Stimulated activated naive CD4-positive, alpha-beta T cell (primary cell): ENCODE measurements around the gene SDK2.

Experiments used
- DNase-seq, 6 experiments: peaks; one replicate each; lab custom pipeline; 2025; lab: John Stamatoyannopoulos, UW

The SDK2 gene

GRCh38 chr17:73360961-73361761, 283.1 kb downstream of the SDK2 start:
- no peak for DNase-seq

- no peak for DNase-seq
These were observed 284.2 kb downstream of the SDK2 start for GRCh38 chr17:73359987-73360410.

GRCh38 chr17:73359352-73359751, 284.9 kb downstream of the SDK2 start:
- no peak for DNase-seq

- DNase-seq = no peak
These were observed 285.6 kb downstream of the SDK2 start for GRCh38 chr17:73358668-73359067.

- no peak for DNase-seq
These were observed 286.3 kb downstream of the SDK2 start for GRCh38 chr17:73357981-73358380.

GRCh38 chr17:73357318-73357717, 286.9 kb downstream of the SDK2 start:
- DNase-seq = no peak

- no peak for DNase-seq
These were observed 287.6 kb downstream of the SDK2 start for GRCh38 chr17:73356561-73357170.

- DNase-seq = no peak
These were observed 289.6 kb downstream of the SDK2 start for GRCh38 chr17:73354423-73355284.

GRCh38 chr17:73352261-73352660, 292.0 kb downstream of the SDK2 start:
- no peak for DNase-seq

GRCh38 chr17:73351764-73352163, 292.5 kb downstream of the SDK2 start:
- no peak for DNase-seq

GRCh38 chr17:73350864-73351263, 293.4 kb downstream of the SDK2 start:
- DNase-seq = no peak

GRCh38 chr17:73349647-73350046, 294.6 kb downstream of the SDK2 start:
- no peak for DNase-seq

GRCh38 chr17:73349138-73349537, 295.1 kb downstream of the SDK2 start:
- no peak for DNase-seq

- DNase-seq = no peak
These were observed 295.5 kb downstream of the SDK2 start for GRCh38 chr17:73348829-73349095.

GRCh38 chr17:73348018-73348828, 296.0 kb downstream of the SDK2 start:
- DNase-seq = no peak

- DNase-seq = no peak
These were observed 296.9 kb downstream of the SDK2 start for GRCh38 chr17:73347351-73347750.

- DNase-seq = no peak
These were observed 297.6 kb downstream of the SDK2 start for GRCh38 chr17:73346501-73347162.

GRCh38 chr17:73343739-73344454, 300.3 kb downstream of the SDK2 start:
- DNase-seq = no peak

GRCh38 chr17:73343168-73343634, 301.0 kb downstream of the SDK2 start:
- DNase-seq = no peak

- DNase-seq = no peak
These were observed 301.6 kb downstream of the SDK2 start for GRCh38 chr17:73342541-73343167.
